GM12874 (cell line): Measurements from ENCODE around the gene PGBD1.

ENCODE experiments used
- CTCF ChIP-seq: IDR thresholded peaks from 2 replicates; pipeline ENCODE4 v1.5.1; 2011; ENCODE audit warnings: low read depth, mild to moderate bottlenecking, control low read depth, low read length, moderate library complexity; ENCODE audit not compliant: insufficient read depth

PGBD1 gene

GRCh38 chr6:28263922-28264321, 17.4 kb upstream of the PGBD1 start:
- TF ChIP-seq CTCF: no peak

- TF ChIP-seq CTCF: no peak
These were observed 16.5 kb upstream of the PGBD1 start for GRCh38 chr6:28264834-28265401.

GRCh38 chr6:28266563-28266961, 14.8 kb upstream of the PGBD1 start:
- no peak for TF ChIP-seq CTCF

- TF ChIP-seq CTCF: no peak
These were observed 14.2 kb upstream of the PGBD1 start, which contains the start of gene ZSCAN26 for GRCh38 chr6:28266962-28267694. TSS of gene ZSCAN26 (plus strand) at chr6:28267143. CDS start at chr6:28271920, 4,777 bp downstream.

- no peak for TF ChIP-seq CTCF
These were observed 13.7 kb upstream of the PGBD1 start for GRCh38 chr6:28267695-28268059.

GRCh38 chr6:28269492-28269891, 11.9 kb upstream of the PGBD1 start:
- no peak for TF ChIP-seq CTCF

GRCh38 chr6:28274888-28275287, 6.5 kb upstream of the PGBD1 start:
- TF ChIP-seq CTCF: no peak
